Right lobe of liver (tissue), 4 donors: ENCODE data around the gene DHH.

ENCODE experiments used
- POLR2A ChIP-seq: fragments of 450-650 bp; IDR thresholded peaks from one replicate; pipeline ENCODE4 v1.6.1; 2017; ENCODE audit warnings: antibody characterized with exemption, mild to moderate bottlenecking
- TF ChIP-seq, protein P1 (sequence below), 4 donors: fragments of 200-600 bp in 3 of 4; fragments of 450-650 bp in 1 of 4; IDR thresholded peaks; one replicate each; pipeline versions ENCODE4 v1.5.1 to v1.8.0; 2016 to 2022; ENCODE audit warnings: antibody characterized with exemption in 4 of 4, mild to moderate bottlenecking in 2 of 4
- donor health status: DM: no; HTN: no; CAD: no.
- donor health status: DM: no; HTN: no; CAD: no.
- donor health status: DM: no; HTN: yes; CAD: no.

DNA sequence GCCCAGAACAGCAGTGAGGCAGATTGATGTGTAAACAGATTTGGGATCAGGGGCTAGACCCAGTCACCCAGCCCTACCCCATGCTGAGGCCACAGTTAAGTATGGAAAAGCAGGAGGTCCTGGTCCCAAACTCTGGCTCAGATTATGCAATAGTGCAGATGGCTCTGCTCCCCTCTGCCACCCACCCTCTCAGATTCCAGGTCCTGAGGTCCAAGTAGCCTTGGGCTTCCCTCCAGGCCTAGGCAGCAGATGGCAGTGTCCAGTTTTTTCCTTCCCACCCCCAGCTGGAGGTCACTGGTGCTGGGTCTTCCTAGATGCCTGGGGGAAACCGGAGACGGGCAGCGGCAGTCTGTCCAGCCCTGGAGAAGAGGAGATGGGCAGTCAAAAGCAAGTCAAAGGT lies 2.8 kb upstream of the DHH start:
- TF ChIP-seq, protein P1, sequence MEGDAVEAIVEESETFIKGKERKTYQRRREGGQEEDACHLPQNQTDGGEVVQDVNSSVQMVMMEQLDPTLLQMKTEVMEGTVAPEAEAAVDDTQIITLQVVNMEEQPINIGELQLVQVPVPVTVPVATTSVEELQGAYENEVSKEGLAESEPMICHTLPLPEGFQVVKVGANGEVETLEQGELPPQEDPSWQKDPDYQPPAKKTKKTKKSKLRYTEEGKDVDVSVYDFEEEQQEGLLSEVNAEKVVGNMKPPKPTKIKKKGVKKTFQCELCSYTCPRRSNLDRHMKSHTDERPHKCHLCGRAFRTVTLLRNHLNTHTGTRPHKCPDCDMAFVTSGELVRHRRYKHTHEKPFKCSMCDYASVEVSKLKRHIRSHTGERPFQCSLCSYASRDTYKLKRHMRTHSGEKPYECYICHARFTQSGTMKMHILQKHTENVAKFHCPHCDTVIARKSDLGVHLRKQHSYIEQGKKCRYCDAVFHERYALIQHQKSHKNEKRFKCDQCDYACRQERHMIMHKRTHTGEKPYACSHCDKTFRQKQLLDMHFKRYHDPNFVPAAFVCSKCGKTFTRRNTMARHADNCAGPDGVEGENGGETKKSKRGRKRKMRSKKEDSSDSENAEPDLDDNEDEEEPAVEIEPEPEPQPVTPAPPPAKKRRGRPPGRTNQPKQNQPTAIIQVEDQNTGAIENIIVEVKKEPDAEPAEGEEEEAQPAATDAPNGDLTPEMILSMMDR (IDR thresholded peaks at IDR 0.05), result no peak
- no peak for TF ChIP-seq POLR2A
